ENCODE results near the gene IMP3.
A peak's percentile ranks its signal among the peaks of the same experiment; 100 is the strongest.
"Not testable (repeated sequence)": the region's sequence is repeated elsewhere in the genome, so short reads cannot be mapped to it uniquely, and the experiment has no call there.

The IMP3 gene

GRCh38 chr15:75682181-75683135, 42.4 kb upstream of the IMP3 start:
- Histone ChIP-seq H3K36me3 (ENCODE audit: control insufficient read depth in 5 of 5, insufficient read depth in 5 of 5, low read length in 5 of 5) (peaks cover 0 to 63% (median 27%) of the 10 kb centered on the region in 5 donors), H3K4me3 (ENCODE audit: low read depth in 1 of 5, low read length in 5 of 5) (no peak overlapping the region), H3K27ac (ENCODE audit: low read depth, low read length) (no peak overlapping the region), H3K27me3 (ENCODE audit: control insufficient read depth in 5 of 5, insufficient read depth in 4 of 5, low read length in 5 of 5) (no peaks in the 10 kb centered on the region), H3K4me1 (ENCODE audit: control insufficient read depth in 5 of 5, insufficient read depth in 5 of 5, low read length in 5 of 5) (peaks cover 2 to 12% (median 4%) of the 10 kb centered on the region in 5 donors), H3K9me3 (ENCODE audit: control insufficient read depth in 5 of 5, low read length in 5 of 5) (no peaks in the 10 kb centered on the region), H3K9ac (ENCODE audit: low read length in 5 of 5) (no peak overlapping the region)

DNA sequence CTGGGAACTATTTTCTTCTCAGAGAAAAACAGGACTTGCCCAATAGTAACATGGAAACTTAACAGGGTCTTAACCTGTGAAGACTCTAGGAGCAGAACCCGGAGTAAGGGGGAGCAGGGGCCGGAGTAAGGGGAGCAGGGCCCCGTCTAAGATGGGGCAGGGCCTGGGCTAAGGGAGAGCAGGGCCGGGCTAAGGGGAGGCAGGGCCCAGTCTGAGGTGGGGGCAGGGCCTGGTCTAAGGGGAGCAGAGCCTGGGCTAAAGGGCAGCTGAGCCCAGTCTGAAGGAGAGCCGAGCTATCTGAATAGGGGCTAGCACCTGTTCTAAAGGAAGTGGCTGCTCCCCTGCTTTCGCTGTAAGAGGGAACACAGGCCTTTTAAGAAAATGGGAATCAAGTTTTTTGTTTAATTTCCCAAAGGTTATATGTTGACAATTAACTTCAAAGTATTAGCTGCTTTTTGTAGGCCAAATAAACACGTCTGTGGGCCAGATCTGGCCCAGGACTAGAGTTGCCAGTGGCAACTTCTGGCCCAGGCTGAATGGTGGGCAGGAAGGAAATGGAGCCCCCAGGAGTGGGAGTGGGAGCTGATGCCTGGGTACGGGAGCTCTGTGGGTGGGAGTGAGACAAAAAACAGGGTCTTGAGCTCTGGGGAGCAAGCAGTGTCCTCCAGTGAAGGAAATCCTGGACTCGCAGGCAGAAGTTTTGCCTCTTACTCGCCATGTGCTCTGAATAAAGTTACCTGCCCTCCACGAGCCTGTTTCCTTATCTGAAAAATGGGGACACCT, 40.2 kb upstream of the IMP3 start:
- Histone ChIP-seq H3K27me3 (ENCODE audit: control insufficient read depth in 5 of 5, insufficient read depth in 4 of 5, low read length in 5 of 5) (no peaks in the 10 kb centered on the region), H3K9ac (ENCODE audit: low read length in 5 of 5) (peak overlapping the region in 3 of 5 donors; percentile 15 to 65 (median 25)), H3K27ac (ENCODE audit: low read depth, low read length) (peak overlapping the region; percentile 44), H3K9me3 (ENCODE audit: control insufficient read depth in 5 of 5, low read length in 5 of 5) (no peaks in the 10 kb centered on the region), H3K4me3 (ENCODE audit: low read depth in 1 of 5, low read length in 5 of 5) (no peak overlapping the region), H3K36me3 (ENCODE audit: control insufficient read depth in 5 of 5, insufficient read depth in 5 of 5, low read length in 5 of 5) (peaks cover 0 to 62% (median 22%) of the 10 kb centered on the region in 5 donors), H3K4me1 (ENCODE audit: control insufficient read depth in 5 of 5, insufficient read depth in 5 of 5, low read length in 5 of 5) (peaks cover 2 to 27% (median 18%) of the 10 kb centered on the region in 5 donors)

GRCh38 chr15:75678324-75678690, 38.3 kb upstream of the IMP3 start:
- H3K27me3 ChIP-seq (ENCODE audit: control insufficient read depth in 5 of 5, insufficient read depth in 4 of 5, low read length in 5 of 5); H3K9me3 ChIP-seq (ENCODE audit: control insufficient read depth in 5 of 5, low read length in 5 of 5); H3K9ac ChIP-seq (ENCODE audit: low read length in 5 of 5); H3K27ac ChIP-seq (ENCODE audit: low read depth, low read length); H3K4me3 ChIP-seq (ENCODE audit: low read depth in 1 of 5, low read length in 5 of 5): not testable (repeated sequence)
- Histone ChIP-seq H3K4me1 (ENCODE audit: control insufficient read depth in 5 of 5, insufficient read depth in 5 of 5, low read length in 5 of 5) (peaks cover 3 to 41% (median 34%) of the 10 kb centered on the region in 5 donors), H3K36me3 (ENCODE audit: control insufficient read depth in 5 of 5, insufficient read depth in 5 of 5, low read length in 5 of 5) (peaks cover 0 to 50% (median 13%) of the 10 kb centered on the region in 5 donors)

GRCh38 chr15:75677465-75678323, 37.7 kb upstream of the IMP3 start:
- Histone ChIP-seq H3K4me3 (ENCODE audit: low read depth in 1 of 5, low read length in 5 of 5) (no peak overlapping the region), H3K27me3 (ENCODE audit: control insufficient read depth in 5 of 5, insufficient read depth in 4 of 5, low read length in 5 of 5) (no peaks in the 10 kb centered on the region), H3K4me1 (ENCODE audit: control insufficient read depth in 5 of 5, insufficient read depth in 5 of 5, low read length in 5 of 5) (peaks cover 8 to 46% (median 39%) of the 10 kb centered on the region in 5 donors), H3K36me3 (ENCODE audit: control insufficient read depth in 5 of 5, insufficient read depth in 5 of 5, low read length in 5 of 5) (peaks cover 0 to 46% (median 13%) of the 10 kb centered on the region in 5 donors), H3K9ac (ENCODE audit: low read length in 5 of 5) (no peak overlapping the region), H3K27ac (ENCODE audit: low read depth, low read length) (no peak overlapping the region), H3K9me3 (ENCODE audit: control insufficient read depth in 5 of 5, low read length in 5 of 5) (no peaks in the 10 kb centered on the region)

DNA sequence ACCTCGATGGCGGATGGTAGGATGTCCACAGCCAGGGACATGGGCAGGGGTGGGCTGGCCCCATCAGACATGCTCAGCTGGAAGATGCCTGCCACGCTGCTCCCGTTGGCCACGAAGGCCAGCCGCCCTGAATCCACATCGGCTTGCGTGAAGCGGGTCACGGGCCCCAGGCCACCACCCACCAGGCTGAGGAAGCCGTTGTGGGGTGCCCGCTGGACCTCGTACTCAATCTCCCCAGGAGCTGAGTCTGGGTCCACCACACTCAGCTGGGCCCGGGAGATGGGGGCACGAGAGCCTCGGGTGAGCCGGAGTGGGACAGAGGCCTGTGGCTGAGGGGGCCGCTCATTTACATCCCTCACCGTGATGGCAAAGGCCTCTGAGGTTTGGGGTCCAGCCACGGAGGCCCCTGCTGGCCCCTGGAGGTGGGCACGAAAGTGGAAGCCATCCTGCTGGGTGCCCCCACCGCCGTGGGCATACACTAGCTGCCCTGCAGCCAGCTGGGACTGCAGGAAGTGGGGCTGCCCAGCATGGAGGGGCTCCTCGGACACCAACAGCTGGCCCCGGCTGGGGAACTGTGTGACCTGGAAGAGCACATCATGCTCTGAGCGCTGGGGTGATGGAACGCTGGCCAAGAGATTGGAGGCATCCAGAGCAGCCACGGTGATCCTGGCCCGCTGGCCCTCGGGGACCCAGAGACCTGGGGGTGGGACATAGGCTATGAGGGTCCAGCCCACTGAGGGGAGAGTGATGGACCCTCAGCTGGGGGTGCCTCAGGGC, 36.9 kb upstream of the IMP3 start:
- Histone ChIP-seq H3K27me3 (ENCODE audit: control insufficient read depth in 5 of 5, insufficient read depth in 4 of 5, low read length in 5 of 5) (no peaks in the 10 kb centered on the region), H3K9me3 (ENCODE audit: control insufficient read depth in 5 of 5, low read length in 5 of 5) (no peaks in the 10 kb centered on the region), H3K27ac (ENCODE audit: low read depth, low read length) (no peak overlapping the region), H3K9ac (ENCODE audit: low read length in 5 of 5) (peak overlapping the region in 1 of 5 donors; percentile 8), H3K4me1 (ENCODE audit: control insufficient read depth in 5 of 5, insufficient read depth in 5 of 5, low read length in 5 of 5) (peaks cover 10 to 54% (median 46%) of the 10 kb centered on the region in 5 donors), H3K4me3 (ENCODE audit: low read depth in 1 of 5, low read length in 5 of 5) (no peak overlapping the region), H3K36me3 (ENCODE audit: control insufficient read depth in 5 of 5, insufficient read depth in 5 of 5, low read length in 5 of 5) (peaks cover 0 to 38% (median 10%) of the 10 kb centered on the region in 5 donors)

- Histone ChIP-seq H3K9me3 (ENCODE audit: control insufficient read depth in 5 of 5, low read length in 5 of 5) (no peaks in the 10 kb centered on the region), H3K4me3 (ENCODE audit: low read depth in 1 of 5, low read length in 5 of 5) (no peak overlapping the region), H3K27me3 (ENCODE audit: control insufficient read depth in 5 of 5, insufficient read depth in 4 of 5, low read length in 5 of 5) (no peaks in the 10 kb centered on the region), H3K36me3 (ENCODE audit: control insufficient read depth in 5 of 5, insufficient read depth in 5 of 5, low read length in 5 of 5) (peaks cover 0 to 28% (median 10%) of the 10 kb centered on the region in 5 donors), H3K27ac (ENCODE audit: low read depth, low read length) (peak overlapping the region; percentile 76), H3K4me1 (ENCODE audit: control insufficient read depth in 5 of 5, insufficient read depth in 5 of 5, low read length in 5 of 5) (peaks cover 8 to 65% (median 48%) of the 10 kb centered on the region in 5 donors), H3K9ac (ENCODE audit: low read length in 5 of 5) (peak overlapping the region in 1 of 5 donors; percentile 6)
These were observed 35.8 kb upstream of the IMP3 start for GRCh38 chr15:75675579-75676404.

GRCh38 chr15:75674366-75674765, 34.3 kb upstream of the IMP3 start:
- Histone ChIP-seq H3K27ac (ENCODE audit: low read depth, low read length) (peak overlapping the region; percentile 76), H3K4me3 (ENCODE audit: low read depth in 1 of 5, low read length in 5 of 5) (no peak overlapping the region), H3K9me3 (ENCODE audit: control insufficient read depth in 5 of 5, low read length in 5 of 5) (no peaks in the 10 kb centered on the region), H3K36me3 (ENCODE audit: control insufficient read depth in 5 of 5, insufficient read depth in 5 of 5, low read length in 5 of 5) (peaks cover 0 to 23% (median 7%) of the 10 kb centered on the region in 5 donors), H3K27me3 (ENCODE audit: control insufficient read depth in 5 of 5, insufficient read depth in 4 of 5, low read length in 5 of 5) (no peaks in the 10 kb centered on the region), H3K4me1 (ENCODE audit: control insufficient read depth in 5 of 5, insufficient read depth in 5 of 5, low read length in 5 of 5) (peaks cover 8 to 75% (median 56%) of the 10 kb centered on the region in 5 donors), H3K9ac (ENCODE audit: low read length in 5 of 5) (peak overlapping the region in 1 of 5 donors; percentile 5)

GRCh38 chr15:75673426-75674235, 33.6 kb upstream of the IMP3 start:
- Histone ChIP-seq H3K4me3 (ENCODE audit: low read depth in 1 of 5, low read length in 5 of 5) (peak overlapping the region in 2 of 5 donors; percentile 11), H3K9me3 (ENCODE audit: control insufficient read depth in 5 of 5, low read length in 5 of 5) (no peaks in the 10 kb centered on the region), H3K27me3 (ENCODE audit: control insufficient read depth in 5 of 5, insufficient read depth in 4 of 5, low read length in 5 of 5) (no peaks in the 10 kb centered on the region), H3K27ac (ENCODE audit: low read depth, low read length) (peak overlapping the region; percentile 87), H3K4me1 (ENCODE audit: control insufficient read depth in 5 of 5, insufficient read depth in 5 of 5, low read length in 5 of 5) (peaks cover 8 to 75% (median 56%) of the 10 kb centered on the region in 5 donors), H3K36me3 (ENCODE audit: control insufficient read depth in 5 of 5, insufficient read depth in 5 of 5, low read length in 5 of 5) (peaks cover 0 to 17% (median 7%) of the 10 kb centered on the region in 5 donors), H3K9ac (ENCODE audit: low read length in 5 of 5) (peak overlapping the region in 2 of 5 donors; percentile 48 to 58)

Data from subcutaneous abdominal adipose tissue (tissue), 5 donors.